ENCODE measurements around the gene HES4.
"Not testable (repeated sequence)": the region's sequence is repeated elsewhere in the genome, so short reads cannot be mapped to it uniquely, and the experiment has no call there.

The HES4 gene

GRCh38 chr1:997993-998744 lies 1.7 kb downstream of the HES4 start:
- peak; percentile 65 for DNase-seq (ENCODE audit: low spot score)

GRCh38 chr1:997713-997992 lies 2.2 kb downstream of the HES4 start:
- peak; percentile 64 for DNase-seq (ENCODE audit: low spot score)

- DNase-seq (ENCODE audit: low spot score), result peak; percentile 62
Observed at GRCh38 chr1:996851-997712, 2.8 kb downstream of the HES4 start.

GRCh38 chr1:995665-996633 lies 3.9 kb downstream of the HES4 start:
- DNase-seq (ENCODE audit: low spot score), result no peak

DNA sequence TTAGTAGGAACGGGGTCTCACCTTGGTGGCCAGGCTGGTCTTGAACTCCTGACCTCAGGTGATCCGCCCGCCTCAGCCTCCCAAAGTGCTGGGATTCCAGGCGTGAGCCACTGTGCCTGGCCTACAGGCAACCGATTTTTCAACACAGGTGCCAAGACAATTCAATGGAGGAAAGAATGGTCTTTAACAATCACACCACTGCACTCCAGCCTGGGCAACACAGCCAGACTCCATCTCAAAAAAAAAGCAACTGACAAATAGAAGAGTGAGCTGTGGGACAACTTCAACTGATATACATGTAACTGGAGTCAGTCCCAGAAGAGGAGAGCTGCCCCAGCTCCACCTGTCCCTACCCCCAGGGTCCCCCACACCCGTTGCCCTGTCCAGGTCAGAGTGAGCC lies 5.4 kb downstream of the HES4 start:
- DNase-seq (ENCODE audit: low spot score), result not testable (repeated sequence)

DNA sequence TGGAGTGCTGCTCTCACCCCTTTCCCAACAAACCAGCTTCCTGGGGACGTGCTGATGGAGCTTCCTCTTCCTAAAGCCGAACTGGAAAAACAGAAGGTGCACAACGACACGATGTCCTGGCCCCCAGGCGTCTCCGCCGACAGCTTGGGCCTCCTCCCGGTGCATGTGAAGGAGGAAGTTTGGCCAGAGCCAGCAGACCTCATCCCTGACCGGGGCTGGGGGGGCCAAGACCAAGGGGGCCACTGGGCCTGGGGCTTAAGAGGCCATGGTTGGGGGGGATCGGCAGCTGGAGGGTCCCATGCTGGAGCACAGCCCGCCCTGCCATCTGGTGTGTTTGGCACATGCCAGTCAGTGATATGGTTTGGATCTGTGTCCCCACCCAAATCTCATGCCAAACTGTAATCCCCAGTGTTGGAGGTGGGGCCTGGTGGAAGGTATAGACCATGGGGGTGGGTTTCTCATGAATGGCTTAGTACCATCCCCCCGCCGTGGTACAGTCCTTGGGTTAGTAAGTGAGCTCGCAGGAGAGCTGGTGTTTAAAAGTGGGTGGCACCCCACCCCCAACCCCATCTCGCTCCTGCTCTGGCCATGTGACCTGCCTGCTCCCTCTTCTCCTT lies 6.4 kb downstream of the HES4 start:
- DNase-seq (ENCODE audit: low spot score), result no peak

DNA sequence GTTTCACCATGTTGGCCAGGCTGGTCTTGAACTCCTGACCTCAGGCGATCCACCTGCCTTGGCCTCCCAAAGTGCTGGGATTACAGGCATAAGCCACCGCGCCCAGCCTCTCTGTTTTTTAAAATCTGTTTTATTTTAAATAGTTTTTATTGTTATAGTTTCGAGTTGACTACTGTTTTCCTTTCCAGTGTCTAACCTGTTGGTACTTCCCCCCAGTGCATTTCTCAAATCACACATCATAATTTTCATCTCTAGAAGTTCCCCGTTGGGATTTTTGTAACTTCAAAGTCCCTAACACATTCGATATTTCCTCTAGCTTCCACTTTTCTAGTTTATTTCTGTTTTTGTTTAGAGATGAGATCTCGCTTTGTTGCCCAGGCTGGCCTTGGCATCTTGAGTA lies 7.5 kb downstream of the HES4 start:
- no peak for DNase-seq (ENCODE audit: low spot score)

- no peak for DNase-seq (ENCODE audit: low spot score)
Observed at GRCh38 chr1:991895-992294, 8.0 kb downstream of the HES4 start.

GRCh38 chr1:991275-991674 lies 8.6 kb downstream of the HES4 start:
- DNase-seq (ENCODE audit: low spot score), result not testable (repeated sequence)

DNA sequence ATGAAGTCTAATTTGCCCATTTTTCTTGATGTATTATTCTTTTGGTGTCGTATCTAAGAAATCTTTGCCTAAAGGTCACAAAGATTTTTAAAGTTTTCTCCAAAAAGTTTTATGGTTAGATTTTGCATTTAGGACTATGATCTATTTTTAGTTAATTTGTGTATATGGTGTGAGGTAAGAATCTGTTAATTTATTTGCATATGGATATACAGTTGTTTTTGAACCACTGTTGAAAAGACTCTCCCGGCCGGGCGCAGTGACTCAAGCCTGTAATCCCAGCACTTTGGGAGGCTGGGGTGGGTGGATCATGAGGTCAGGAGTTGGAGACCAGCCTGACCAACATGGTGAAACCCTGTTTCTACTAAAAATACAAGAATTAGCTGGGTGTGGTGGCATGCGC lies 11.8 kb downstream of the HES4 start:
- DNase-seq (ENCODE audit: low spot score), result not testable (repeated sequence)

DNA sequence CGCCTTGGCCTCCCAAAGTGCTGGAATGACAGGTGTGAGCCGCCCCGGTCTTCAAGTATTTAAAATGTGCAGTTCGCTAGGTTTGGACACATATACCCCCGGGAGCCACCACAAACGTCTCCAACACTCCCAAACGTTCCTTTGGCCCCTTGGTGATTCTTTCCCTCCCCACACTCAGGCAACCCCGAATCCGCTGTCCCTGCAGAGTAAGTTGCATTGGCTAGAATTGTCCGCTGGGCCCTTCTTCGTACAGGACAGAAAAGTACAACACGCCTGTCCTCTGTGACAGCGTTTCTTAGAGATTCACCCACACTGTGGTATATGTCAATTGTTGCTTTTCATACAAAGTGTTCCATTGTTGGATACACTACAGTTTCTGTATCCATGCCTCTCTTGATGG lies 14.8 kb downstream of the HES4 start:
- DNase-seq (ENCODE audit: low spot score), result no peak

GRCh38 chr1:984476-984814 lies 15.5 kb downstream of the HES4 start:
- no peak for DNase-seq (ENCODE audit: low spot score)

- DNase-seq (ENCODE audit: low spot score), result no peak
Observed at GRCh38 chr1:983798-984475, 16.0 kb downstream of the HES4 start.

DNA sequence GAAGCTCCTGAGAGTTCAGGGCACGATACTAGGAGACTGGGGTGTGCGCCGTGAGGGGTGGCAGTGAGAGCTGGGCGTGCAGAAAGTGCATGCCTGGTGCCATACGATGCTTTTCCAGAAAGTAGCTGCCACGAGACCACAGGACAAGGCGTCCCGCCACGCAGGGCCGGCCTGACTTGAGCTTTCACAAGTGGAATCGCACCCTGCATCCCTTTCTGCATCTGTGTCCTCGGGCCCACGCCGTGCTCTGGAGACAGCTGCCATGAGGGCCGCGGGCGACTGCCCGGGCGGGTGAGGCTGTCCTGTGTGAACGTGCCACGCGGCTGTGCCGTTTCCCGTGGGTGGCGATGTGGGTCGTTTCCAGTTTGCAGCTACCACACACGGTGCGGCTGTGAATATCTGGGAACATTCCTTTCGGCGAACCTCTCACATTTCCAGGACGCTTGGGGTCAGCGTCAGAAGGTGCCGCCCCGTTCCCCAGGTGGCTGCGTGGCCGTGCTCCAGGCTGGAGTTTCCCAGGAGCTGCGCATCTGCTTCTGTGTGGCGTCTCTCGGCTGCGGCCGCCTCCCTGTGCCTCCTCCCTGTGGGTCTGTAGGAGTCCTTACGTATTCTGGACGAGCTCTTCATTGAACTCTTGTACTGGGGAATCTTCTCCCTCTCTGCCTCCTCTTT lies 17.0 kb downstream of the HES4 start:
- DNase-seq (ENCODE audit: low spot score), result no peak

DNA sequence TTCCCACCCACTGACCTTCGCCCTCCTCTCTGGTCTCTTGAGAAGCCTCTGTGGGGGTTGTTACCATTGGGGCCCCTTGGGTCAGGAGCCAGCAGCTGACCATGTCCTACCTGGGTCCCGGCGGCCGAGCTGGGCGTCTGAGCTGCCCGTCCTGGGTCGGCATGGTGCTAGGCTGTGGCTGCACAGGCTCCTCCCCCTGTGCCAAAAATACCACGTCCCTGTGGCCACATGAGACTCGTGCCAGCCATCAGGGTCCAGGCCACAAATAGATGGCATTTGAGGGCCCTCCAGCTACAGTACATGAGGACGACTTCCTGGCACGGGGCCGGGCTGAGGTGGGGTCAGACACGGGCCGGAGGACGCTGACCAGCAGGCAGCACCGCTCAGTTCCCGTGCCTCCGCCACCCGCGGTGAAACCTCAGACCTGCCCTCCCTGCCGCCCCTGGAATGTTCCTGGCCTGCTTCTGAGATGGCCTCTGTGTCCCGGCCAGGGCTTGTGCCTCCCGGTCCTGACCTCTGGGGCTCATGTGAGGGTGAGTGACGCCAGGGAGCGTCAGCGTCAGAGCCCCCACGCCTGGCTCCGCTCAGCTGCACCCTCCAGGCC lies 17.8 kb downstream of the HES4 start, which contains the start of gene PERM1:
TSS of gene PERM1 (minus strand) at position 139 of the 604 bp plus-strand sequence. CDS start 1,064 bp downstream, outside the sequence.
- DNase-seq (ENCODE audit: low spot score), result no peak

GRCh38 chr1:981491-981954 lies 18.4 kb downstream of the HES4 start:
- no peak for DNase-seq (ENCODE audit: low spot score)

GRCh38 chr1:980602-981395 lies 19.1 kb downstream of the HES4 start:
- no peak for DNase-seq (ENCODE audit: low spot score)

DNA sequence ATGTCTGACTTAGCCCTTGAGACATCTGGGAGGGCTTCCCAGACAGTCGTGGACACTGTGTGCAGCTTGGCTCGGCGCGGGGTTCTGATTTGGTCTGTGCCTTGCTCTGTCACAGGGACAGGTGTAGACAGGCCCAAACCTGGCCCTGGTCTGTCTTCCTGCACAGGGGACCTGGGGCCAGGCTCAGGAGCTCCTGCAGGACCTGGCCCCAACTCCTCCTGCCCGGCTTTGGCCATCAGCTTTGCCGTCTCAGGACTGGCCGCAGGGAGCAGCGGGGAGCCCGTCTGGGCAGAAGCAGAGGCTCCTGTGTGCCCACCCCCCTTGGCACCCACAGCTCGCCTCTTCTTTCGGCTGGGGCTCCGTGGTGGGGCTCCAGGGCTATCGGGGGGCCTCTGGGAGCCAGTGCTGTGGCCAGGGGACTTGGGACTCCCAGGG lies 19.7 kb downstream of the HES4 start:
- no peak for DNase-seq (ENCODE audit: low spot score)

DNA sequence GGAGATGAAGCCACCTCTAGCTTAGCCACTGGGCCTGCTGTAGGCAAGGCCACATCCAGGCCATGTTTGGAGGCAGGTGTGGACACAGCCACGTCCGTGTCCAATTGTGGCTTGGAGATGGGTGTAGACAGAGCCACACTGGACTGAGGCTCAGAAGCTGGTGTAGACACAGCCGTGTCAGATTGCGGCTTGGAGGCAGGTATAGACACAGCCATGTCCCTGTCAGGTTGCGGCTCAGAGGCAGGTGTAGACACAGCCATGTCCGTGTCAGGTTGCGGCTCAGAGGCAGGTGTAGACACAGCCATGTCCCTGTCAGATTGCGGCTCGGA lies 20.2 kb downstream of the HES4 start:
- DNase-seq (ENCODE audit: low spot score), result no peak
